Measurements from ENCODE around the gene ARAP3. TPM values are rescaled to one million over a fixed set of nuclear protein-coding genes. Genes with fewer than 3 reads are reported as not detected.

Gene ARAP3
- total and polyA plus RNA-seq, 8 donors, result 1.2 to 11.9 (median 2.3) TPM

GRCh38 chr5:141722266-141722665, 40.2 kb upstream of the ARAP3 start:
- DNase-seq, result no peak
- ATAC-seq, result no peak
- intact Hi-C loops (cut with DNase I), result no loop called here
- Histone ChIP-seq H3K36me3 (no peaks in the 10 kb centered on the region), H3K27me3 (no peaks in the 10 kb centered on the region), H3K4me1 (no peaks in the 10 kb centered on the region), H3K4me3 (no peak overlapping the region), H3K9me3 (no peaks in the 10 kb centered on the region), H3K27ac (no peak overlapping the region)
- TF ChIP-seq CTCF (IDR thresholded peaks at IDR 0.05), result no peak
- FAIRE-seq, result no peak

GRCh38 chr5:141717043-141717442, 35.0 kb upstream of the ARAP3 start:
- Histone ChIP-seq H3K27ac (no peak overlapping the region), H3K4me3 (no peak overlapping the region), H3K36me3 (no peaks in the 10 kb centered on the region), H3K4me1 (no peaks in the 10 kb centered on the region), H3K9me3 (no peaks in the 10 kb centered on the region), H3K27me3 (no peaks in the 10 kb centered on the region)
- 53 to 65% methylated on average over 3 of the region's 3 CpGs for WGBS, 2 donors
- DNase-seq (no peak), FAIRE-seq (no peak), ATAC-seq (no peak)
- intact Hi-C loops (cut with DNase I), result no loop called here
- TF ChIP-seq CTCF (IDR thresholded peaks at IDR 0.05), result no peak

- intact Hi-C loops (cut with DNase I), result no loop called here
- Histone ChIP-seq H3K27me3 (no peaks in the 10 kb centered on the region), H3K27ac (no peak overlapping the region), H3K9me3 (no peaks in the 10 kb centered on the region), H3K36me3 (no peaks in the 10 kb centered on the region), H3K4me3 (no peak overlapping the region), H3K4me1 (no peaks in the 10 kb centered on the region)
- no peak for FAIRE-seq
- no peak for DNase-seq
- no peak for TF ChIP-seq CTCF (IDR thresholded peaks at IDR 0.05)
- no peak for ATAC-seq
- 72 to 80% methylated on average over 3 of the region's 3 CpGs for WGBS, 2 donors
These were observed 34.4 kb upstream of the ARAP3 start for GRCh38 chr5:141716468-141716867.

- Histone ChIP-seq H3K27ac (no peak overlapping the region), H3K4me1 (no peaks in the 10 kb centered on the region), H3K27me3 (no peaks in the 10 kb centered on the region), H3K9me3 (no peaks in the 10 kb centered on the region), H3K36me3 (no peaks in the 10 kb centered on the region), H3K4me3 (no peak overlapping the region)
- FAIRE-seq, result no peak
- TF ChIP-seq CTCF (IDR thresholded peaks at IDR 0.05), result no peak
- intact Hi-C loops (cut with DNase I), result no loop called here
- no peak for DNase-seq
- ATAC-seq, result no peak
- 35 to 39% methylated on average over 3 of the region's 3 CpGs for WGBS, 2 donors
These were observed 34.0 kb upstream of the ARAP3 start for GRCh38 chr5:141716009-141716408.

- WGBS, 2 donors, result 56 to 61% methylated on average over 14 of the region's 14 CpGs
These were observed 33.4 kb upstream of the ARAP3 start for GRCh38 chr5:141715346-141715905.

More at GRCh38 chr5:141715346-141715905, 33.4 kb upstream of the ARAP3 start:
- ATAC-seq, result no peak
- DNase-seq, result no peak
- no peaks in the 10 kb centered on the region for H3K9me3 ChIP-seq
- no peaks in the 10 kb centered on the region for H3K4me1 ChIP-seq
- no peaks in the 10 kb centered on the region for H3K27me3 ChIP-seq
- no peak overlapping the region for H3K27ac ChIP-seq
- no peaks in the 10 kb centered on the region for H3K36me3 ChIP-seq
- no peak overlapping the region for H3K4me3 ChIP-seq
- intact Hi-C loops (cut with DNase I), result no loop called here
- TF ChIP-seq CTCF (IDR thresholded peaks at IDR 0.05), result no peak
- no peak for FAIRE-seq
